ENCODE data around the gene ARHGEF16. TPM values are rescaled to one million over a fixed set of nuclear protein-coding genes. Genes with fewer than 3 reads are reported as not detected.

Gene ARHGEF16
- total and polyA plus RNA-seq, 9 donors, result 0.13 to 8.4 (median 1.7) TPM

GRCh38 chr1:3433076-3433475, 21.4 kb upstream of the ARHGEF16 start:
- no peak for DNase-seq
- Histone ChIP-seq H3K36me3 (no peaks in the 10 kb centered on the region), H3K4me3 (no peak overlapping the region), H3K4me1 (ENCODE audit: insufficient read depth) (no peaks in the 10 kb centered on the region), H3K27me3 (no peaks in the 10 kb centered on the region), H3K27ac (no peak overlapping the region), H3K9me3 (no peaks in the 10 kb centered on the region)
- no peak for TF ChIP-seq EP300 (IDR thresholded peaks at IDR 0.05)
- no peak for TF ChIP-seq CTCF (IDR thresholded peaks at IDR 0.05)
- no peak for TF ChIP-seq POLR2A (IDR thresholded peaks at IDR 0.05)
- intact Hi-C loops (cut with DNase I), result no loop called here
- WGBS, 3 donors, result 84 to 93% (median 93%) methylated on average over 14 of the region's 14 CpGs

GRCh38 chr1:3433596-3434320, 20.7 kb upstream of the ARHGEF16 start:
- WGBS, 3 donors, result 88 to 96% (median 94%) methylated on average over 31 of the region's 31 CpGs
- Histone ChIP-seq H3K27me3 (no peaks in the 10 kb centered on the region), H3K4me1 (ENCODE audit: insufficient read depth) (no peaks in the 10 kb centered on the region), H3K4me3 (no peak overlapping the region), H3K36me3 (no peaks in the 10 kb centered on the region), H3K27ac (no peak overlapping the region), H3K9me3 (no peaks in the 10 kb centered on the region)
- intact Hi-C loops (cut with DNase I), result no loop called here
- TF ChIP-seq POLR2A (IDR thresholded peaks at IDR 0.05) (no peak), CTCF (IDR thresholded peaks at IDR 0.05) (no peak), EP300 (IDR thresholded peaks at IDR 0.05) (no peak)
- no peak for DNase-seq

- H3K27me3 ChIP-seq, result no peaks in the 10 kb centered on the region
- no peaks in the 10 kb centered on the region for H3K4me1 ChIP-seq (ENCODE audit: insufficient read depth)
- intact Hi-C loops (cut with DNase I), result no loop called here
- no peak overlapping the region for H3K4me3 ChIP-seq
- WGBS, 3 donors, result 88 to 95% (median 90%) methylated on average over 40 of the region's 40 CpGs
- no peaks in the 10 kb centered on the region for H3K9me3 ChIP-seq
- no peak for DNase-seq
- TF ChIP-seq POLR2A (IDR thresholded peaks at IDR 0.05) (no peak), EP300 (IDR thresholded peaks at IDR 0.05) (no peak), CTCF (IDR thresholded peaks at IDR 0.05) (no peak)
- H3K36me3 ChIP-seq, result no peaks in the 10 kb centered on the region
- no peak overlapping the region for H3K27ac ChIP-seq
Observed at GRCh38 chr1:3434406-3435110, 19.9 kb upstream of the ARHGEF16 start.

GRCh38 chr1:3435666-3436065, 18.8 kb upstream of the ARHGEF16 start:
- Histone ChIP-seq H3K4me1 (ENCODE audit: insufficient read depth) (no peaks in the 10 kb centered on the region), H3K4me3 (no peak overlapping the region), H3K27me3 (no peaks in the 10 kb centered on the region), H3K27ac (no peak overlapping the region), H3K9me3 (no peaks in the 10 kb centered on the region), H3K36me3 (no peaks in the 10 kb centered on the region)
- no peak for TF ChIP-seq EP300 (IDR thresholded peaks at IDR 0.05)
- no peak for TF ChIP-seq CTCF (IDR thresholded peaks at IDR 0.05)
- TF ChIP-seq POLR2A (IDR thresholded peaks at IDR 0.05), result no peak
- 19 to 23% (median 22%) methylated on average over 20 to 21 of the region's 21 CpGs for WGBS, 3 donors
- no peak for DNase-seq
- intact Hi-C loops (cut with DNase I), result no loop called here
